Fibroblast of mammary gland (primary cell): ENCODE data around the gene CHST11.

Source experiments
- DNase-seq: peaks from one replicate; pipeline ENCODE4 v3.0.0-alpha.2; 2010; ENCODE audit warnings: low read depth
- H3K4me3 ChIP-seq: 2 replicates; pipeline ENCODE4 v1.5.1; 2011; ENCODE audit warnings: low read depth, mild to moderate bottlenecking, low read length, moderate library complexity; ENCODE audit not compliant: control insufficient read depth
- TF ChIP-seq, protein P1 (sequence below): conservative IDR thresholded peaks from 2 replicates; pipeline ENCODE4 v1.5.1; 2011; ENCODE audit warnings: low read depth, low read length, inconsistent platforms; ENCODE audit not compliant: control insufficient read depth, insufficient read depth

Gene CHST11

GRCh38 chr12:104747955-104748354 lies 291.2 kb downstream of the CHST11 start:
- H3K4me3 ChIP-seq: no peak overlapping the region
- no peak for DNase-seq

DNA sequence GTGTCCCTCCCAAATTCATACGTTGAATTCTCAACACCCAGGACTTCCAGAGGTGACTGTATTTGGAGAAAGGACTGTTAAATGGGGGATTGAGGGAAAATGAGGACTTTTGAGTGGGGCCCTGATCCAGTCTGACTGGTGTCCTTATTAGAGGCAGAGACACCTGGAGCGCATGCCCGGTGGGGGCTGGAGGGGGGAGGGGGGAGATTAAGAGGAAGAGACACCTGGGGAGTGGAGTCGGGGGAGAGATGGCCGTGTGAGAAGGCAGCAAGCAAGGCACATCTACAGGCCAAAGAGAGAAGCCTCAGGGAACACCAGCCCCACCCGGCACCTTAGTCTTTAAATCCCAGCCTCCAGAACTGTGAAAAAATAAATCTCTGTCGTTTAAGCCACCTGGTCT lies 291.6 kb downstream of the CHST11 start:
- no peak for DNase-seq
- no peak overlapping the region for H3K4me3 ChIP-seq
- TF ChIP-seq, protein P1, sequence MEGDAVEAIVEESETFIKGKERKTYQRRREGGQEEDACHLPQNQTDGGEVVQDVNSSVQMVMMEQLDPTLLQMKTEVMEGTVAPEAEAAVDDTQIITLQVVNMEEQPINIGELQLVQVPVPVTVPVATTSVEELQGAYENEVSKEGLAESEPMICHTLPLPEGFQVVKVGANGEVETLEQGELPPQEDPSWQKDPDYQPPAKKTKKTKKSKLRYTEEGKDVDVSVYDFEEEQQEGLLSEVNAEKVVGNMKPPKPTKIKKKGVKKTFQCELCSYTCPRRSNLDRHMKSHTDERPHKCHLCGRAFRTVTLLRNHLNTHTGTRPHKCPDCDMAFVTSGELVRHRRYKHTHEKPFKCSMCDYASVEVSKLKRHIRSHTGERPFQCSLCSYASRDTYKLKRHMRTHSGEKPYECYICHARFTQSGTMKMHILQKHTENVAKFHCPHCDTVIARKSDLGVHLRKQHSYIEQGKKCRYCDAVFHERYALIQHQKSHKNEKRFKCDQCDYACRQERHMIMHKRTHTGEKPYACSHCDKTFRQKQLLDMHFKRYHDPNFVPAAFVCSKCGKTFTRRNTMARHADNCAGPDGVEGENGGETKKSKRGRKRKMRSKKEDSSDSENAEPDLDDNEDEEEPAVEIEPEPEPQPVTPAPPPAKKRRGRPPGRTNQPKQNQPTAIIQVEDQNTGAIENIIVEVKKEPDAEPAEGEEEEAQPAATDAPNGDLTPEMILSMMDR: no peak

More at GRCh38 chr12:104747955-104748354, 291.2 kb downstream of the CHST11 start:
- TF ChIP-seq, protein P1: no peak

DNA sequence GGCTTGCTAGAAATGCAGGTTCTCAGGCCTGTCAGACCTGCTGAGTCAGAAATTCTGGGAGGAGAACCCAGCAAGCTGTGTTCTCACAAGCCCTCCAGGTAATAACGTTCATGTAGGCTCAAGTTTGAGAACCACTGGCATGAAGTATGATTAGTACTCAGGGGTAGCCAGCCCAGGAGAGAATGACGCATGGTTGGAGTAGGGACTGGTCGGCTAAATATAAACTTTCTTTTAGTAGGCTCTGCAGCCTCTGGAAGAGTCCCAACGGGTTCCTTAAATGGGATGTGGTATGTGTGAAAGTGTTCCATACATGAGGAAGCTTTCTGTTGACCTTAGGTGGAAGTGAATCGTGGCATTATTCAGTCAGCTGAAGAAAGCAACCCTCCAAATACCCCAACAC lies 292.0 kb downstream of the CHST11 start:
- H3K4me3 ChIP-seq: no peak overlapping the region
- DNase-seq: peak; percentile 53
- TF ChIP-seq, protein P1: no peak

DNA sequence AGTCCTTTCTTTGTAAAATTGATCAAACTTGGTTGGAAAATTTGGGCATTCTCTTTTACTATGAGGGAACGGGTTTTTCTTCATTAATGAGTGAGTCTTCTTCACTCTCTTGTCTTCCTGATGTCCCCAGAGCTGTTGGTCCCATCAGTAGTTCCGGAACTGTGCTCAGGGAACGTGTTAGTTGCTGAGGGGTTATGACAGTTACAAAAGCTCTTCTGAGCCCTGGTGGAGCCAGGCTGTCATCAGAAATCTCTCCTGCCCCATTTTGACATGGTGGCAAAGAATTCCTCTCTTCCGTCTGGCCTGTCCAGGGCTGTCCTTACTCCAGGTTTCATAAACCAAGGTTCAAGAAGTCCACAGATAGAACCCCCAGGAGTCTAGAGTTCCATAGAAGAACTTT lies 292.8 kb downstream of the CHST11 start:
- H3K4me3 ChIP-seq: no peak overlapping the region
- no peak for DNase-seq
- TF ChIP-seq, protein P1: no peak

GRCh38 chr12:104750061-104750460 lies 293.3 kb downstream of the CHST11 start:
- H3K4me3 ChIP-seq: no peak overlapping the region
- TF ChIP-seq, protein P1: no peak
- peak; percentile 66 for DNase-seq

DNA sequence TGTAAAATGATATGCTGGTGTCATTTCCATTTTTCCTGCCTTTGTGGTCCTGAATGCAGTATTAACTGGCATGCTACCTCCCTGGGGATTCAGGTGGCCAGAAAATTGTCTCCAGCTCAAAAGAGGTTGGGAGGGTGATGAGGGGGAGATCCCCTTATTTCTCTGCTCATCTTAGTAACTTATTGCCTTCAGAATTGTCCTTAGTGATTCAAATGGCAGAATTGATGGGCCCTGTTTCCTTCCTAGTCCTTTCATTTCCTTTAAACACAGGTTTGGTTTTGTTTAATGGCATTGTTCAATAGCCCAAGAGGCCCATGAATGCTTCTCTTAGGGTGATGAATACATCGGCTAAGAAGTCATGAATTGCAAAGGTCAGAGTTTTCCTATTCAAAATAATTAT lies 294.4 kb downstream of the CHST11 start:
- TF ChIP-seq, protein P1: no peak
- DNase-seq: no peak

DNA sequence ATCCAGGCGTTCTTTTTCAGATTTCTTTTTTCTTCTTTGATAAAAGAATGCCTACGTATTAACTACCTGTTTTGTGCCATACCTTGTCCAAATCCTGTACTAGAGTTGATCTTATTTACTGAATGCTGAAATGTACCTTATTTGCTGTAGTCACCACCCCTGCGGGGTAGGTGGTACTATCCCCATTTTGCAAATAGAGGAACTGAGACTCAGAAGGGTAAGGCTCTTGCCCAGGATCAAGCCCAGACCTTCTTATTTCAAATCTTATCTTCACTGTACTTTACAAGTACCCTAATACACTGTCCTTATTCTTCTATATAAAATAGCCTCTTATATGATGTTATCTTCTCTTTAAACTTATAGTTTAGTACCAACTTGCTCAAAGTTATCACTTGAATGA lies 294.8 kb downstream of the CHST11 start:
- no peak overlapping the region for H3K4me3 ChIP-seq
- TF ChIP-seq, protein P1: no peak
- no peak for DNase-seq

More for the DNA sequence above, 294.4 kb downstream of the CHST11 start:
- H3K4me3 ChIP-seq: no peak overlapping the region
